ENCODE data around the gene SLC39A11.
"Not testable (repeated sequence)": the region's sequence is repeated elsewhere in the genome, so short reads cannot be mapped to it uniquely, and the experiment has no call there.

- not testable (repeated sequence) for TF ChIP-seq CTCF (IDR thresholded peaks at IDR 0.05 in 2 of 3, conservative IDR thresholded peaks at IDR 0.05 in 1 of 3; ENCODE audit: borderline replicate concordance in 1 of 3, insufficient read depth in 1 of 3, low read depth in 2 of 3, low read length in 2 of 3); SP1 (IDR thresholded peaks at IDR 0.05; ENCODE audit: low read depth); RAD21 (IDR thresholded peaks at IDR 0.05; ENCODE audit: low read depth); YY1 (IDR thresholded peaks at IDR 0.05; ENCODE audit: extremely low read depth, insufficient replicate concordance, low read depth, low read length); POLR2A (IDR thresholded peaks at IDR 0.05; ENCODE audit: borderline replicate concordance, extremely low read depth, insufficient read depth, insufficient read length); ATF3 (IDR thresholded peaks at IDR 0.05); MAX (IDR thresholded peaks at IDR 0.05); EZH2phosphoT487 (IDR thresholded peaks at IDR 0.05; ENCODE audit: borderline replicate concordance); EGR1 (IDR thresholded peaks at IDR 0.05; ENCODE audit: low read depth); POLR2AphosphoS5 (IDR thresholded peaks at IDR 0.05; ENCODE audit: low read depth, low read length)
These were observed 155.2 kb downstream of the SLC39A11 start for GRCh38 chr17:72937254-72937653.
